NCI-H2029 treated with DMSO at 0.1 percent for 48 hours (cell line): Measurements from ENCODE around the gene FARP1.
"Not testable (repeated sequence)": the region's sequence is repeated elsewhere in the genome, so short reads cannot be mapped to it uniquely, and the experiment has no call there.

ENCODE experiments used
- DNase-seq: peaks from one replicate; lab custom pipeline; 2025; lab: John Stamatoyannopoulos, UW

FARP1 gene

DNA sequence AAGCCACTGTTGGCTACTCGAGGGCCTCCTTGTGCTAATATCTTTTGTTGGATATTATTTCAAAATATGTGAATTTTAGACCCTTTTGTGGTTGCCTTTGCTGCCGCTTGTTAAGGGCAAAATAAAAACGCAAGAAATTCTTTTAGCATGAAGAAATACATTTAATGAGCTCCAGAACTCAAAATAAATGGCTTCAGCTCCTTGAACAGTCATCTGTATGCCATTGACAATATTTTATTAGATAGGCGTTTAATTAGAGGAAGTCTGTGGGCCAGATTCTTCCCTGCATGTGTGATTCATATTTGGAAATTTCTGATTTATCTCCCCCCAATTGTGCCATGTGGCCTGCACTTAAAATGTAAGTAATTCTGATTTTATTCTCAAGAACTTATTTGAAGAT lies 256.9 kb downstream of the FARP1 start:
- DNase-seq: no peak

- DNase-seq: no peak
These were observed 259.0 kb downstream of the FARP1 start for GRCh38 chr13:98401934-98402333.

- DNase-seq: no peak
These were observed 260.2 kb downstream of the FARP1 start for GRCh38 chr13:98403076-98403475.

- DNase-seq: no peak
These were observed 262.2 kb downstream of the FARP1 start for GRCh38 chr13:98405107-98405571.

DNA sequence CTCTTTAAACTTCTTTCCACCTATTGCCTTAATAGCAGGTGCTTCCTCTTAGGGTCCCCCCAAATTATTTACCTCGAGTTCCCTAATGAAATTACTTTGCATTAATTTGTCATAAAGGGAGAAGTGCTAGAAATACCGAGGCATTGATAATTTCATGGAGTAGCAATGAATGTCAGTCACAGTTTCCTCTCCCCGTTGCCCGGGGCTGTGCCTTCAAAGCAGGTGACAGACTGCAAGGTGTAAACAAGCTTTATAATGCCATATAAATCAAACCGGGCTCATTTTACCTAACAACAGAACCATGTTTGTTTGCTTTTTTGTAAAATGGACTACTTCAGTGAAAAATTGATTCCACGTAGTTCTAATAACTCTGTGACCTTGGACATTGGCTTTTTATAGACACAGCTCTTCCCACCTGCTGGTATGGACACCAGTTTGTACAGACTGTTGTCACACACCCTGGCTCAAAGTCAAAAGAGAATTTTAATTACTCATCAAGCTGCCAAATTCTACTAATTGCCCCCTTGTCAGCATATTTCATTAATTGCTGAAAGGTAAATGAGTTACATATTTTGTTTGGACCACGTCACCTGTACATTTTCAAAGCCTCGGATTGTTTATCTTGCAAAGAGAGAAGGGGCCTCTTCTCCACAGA lies 262.9 kb downstream of the FARP1 start:
- peak; percentile 44 for DNase-seq

DNA sequence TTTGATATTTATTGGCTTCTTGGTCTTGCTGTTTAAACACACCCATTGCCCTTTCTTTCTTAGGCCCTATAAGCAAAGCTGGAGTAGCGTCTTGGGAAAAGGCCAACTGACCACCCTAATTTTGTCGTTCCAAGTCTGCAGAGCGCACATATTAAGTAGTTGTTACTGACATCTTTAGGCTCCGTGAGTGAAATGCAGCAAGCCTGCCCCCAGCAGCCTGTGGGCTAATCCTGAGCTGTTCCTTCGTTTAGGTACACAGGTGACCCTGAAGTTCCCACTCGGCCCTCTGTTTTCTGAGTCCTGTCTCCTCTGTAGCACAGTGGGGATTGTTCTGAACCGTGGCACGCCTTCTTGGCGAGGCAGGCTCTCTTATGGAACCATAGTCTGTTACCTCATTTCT lies 263.5 kb downstream of the FARP1 start:
- DNase-seq: no peak

DNA sequence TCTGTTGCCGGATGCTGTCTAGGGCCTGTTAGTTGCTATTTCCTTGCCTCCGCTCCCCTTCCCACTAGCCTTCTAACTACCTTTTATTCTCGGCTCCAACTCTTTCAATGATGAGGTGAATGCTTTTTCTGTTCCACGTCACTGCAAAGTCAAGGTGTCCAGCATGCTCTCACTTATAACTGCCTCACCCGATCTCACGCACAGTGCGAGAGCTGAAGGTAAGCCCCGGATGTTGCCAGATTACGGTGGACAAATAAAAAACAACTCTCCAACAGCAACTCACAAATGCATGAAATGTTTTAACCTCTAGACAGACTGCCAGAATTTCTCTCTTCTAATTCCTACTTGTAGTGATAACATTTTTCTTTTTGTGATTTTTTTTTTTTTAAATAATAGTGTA lies 264.1 kb downstream of the FARP1 start:
- DNase-seq: no peak

DNA sequence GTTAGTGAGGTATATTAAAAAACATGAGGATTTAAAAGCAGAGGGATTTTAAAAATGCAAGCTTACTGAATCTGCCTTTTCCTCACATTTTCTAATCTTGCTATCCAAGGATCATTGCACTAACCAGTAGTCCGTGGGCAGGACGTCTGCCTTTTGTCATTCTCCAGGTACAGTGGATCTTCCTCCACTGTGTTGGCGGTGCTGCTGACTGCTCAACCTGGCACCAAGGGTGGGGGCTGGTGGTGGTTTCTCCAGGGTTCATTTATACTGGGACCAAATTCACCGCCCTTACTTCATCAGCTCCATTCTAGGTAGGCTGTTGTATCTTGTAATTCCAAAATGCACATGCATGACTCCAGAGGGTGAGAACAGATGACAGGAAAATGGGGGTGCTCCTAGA lies 264.7 kb downstream of the FARP1 start:
- DNase-seq: no peak

DNA sequence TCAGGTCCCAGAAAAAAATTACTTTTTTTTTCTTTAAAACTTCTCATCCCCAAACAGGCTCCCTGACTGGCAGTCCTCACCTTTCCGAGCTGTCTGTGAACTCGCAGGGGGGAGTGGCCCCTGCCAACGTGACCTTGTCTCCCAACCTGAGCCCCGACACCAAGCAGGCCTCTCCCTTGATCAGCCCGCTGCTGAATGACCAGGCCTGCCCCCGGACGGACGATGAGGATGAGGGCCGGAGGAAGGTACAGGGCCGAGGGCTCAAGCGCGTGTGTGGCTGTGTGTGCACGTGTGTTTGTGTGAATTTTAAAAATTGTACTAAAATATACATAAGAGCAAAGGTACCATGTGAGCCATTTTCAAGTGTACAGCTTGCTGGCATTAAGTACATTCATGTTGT lies 266.4 kb downstream of the FARP1 start:
- DNase-seq: no peak

DNA sequence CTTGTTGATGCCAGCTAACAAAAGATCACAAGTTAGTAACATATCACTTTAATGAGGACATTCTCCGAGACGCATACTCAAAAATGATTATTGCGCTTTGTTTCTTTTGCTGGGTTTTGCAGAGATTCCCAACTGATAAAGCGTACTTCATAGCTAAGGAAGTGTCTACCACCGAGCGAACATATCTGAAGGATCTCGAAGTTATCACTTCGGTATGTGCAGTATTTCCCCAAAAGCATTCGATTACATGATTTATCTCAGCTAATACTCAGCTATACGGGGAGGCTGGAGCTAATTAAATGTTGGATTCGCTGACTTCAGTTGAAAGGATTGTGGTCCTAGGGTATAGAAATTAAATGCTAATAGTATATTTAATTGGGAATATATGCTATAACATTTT lies 267.7 kb downstream of the FARP1 start:
- DNase-seq: no peak

GRCh38 chr13:98411013-98411412 lies 268.1 kb downstream of the FARP1 start:
- no peak for DNase-seq

- DNase-seq: no peak
These were observed 268.8 kb downstream of the FARP1 start for GRCh38 chr13:98411617-98412265.

DNA sequence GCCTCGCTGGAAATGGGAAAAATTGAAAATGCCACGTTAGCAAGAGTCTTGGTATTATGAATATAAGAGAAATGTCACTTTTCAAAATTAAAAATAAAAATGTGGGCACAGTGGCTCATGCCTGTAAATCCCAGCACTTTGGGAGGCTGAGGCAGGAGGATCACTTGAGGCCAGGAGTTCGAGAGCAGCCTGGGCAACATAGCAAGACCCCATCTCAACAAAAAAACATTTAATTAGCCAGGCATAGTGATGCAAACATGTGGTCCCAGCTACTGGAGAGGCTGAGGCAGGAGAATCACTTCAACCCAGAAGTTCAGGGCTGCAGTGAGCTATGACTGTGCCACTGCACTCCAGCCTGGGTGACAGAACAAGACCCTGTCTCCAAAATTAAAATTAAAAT lies 270.4 kb downstream of the FARP1 start:
- DNase-seq: not testable (repeated sequence)

DNA sequence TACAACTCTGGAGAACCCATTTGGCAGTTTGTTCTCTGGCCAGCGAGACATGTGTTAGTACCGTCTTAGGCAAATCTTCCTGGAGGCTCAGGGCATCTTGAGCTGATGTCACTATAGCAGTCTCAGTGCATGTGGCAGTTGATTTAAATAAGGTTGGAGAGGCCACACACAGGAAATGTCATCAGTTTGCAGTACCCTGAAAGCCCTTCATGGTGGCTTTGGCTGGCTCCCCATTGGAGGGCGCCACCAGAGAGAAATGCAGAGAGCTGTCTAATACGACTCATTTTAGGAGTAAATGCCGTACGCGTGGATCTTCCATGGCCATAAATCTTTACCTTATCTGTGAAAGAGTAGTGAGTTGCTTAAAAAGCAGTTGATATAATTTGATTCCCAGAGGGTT lies 270.9 kb downstream of the FARP1 start:
- no peak for DNase-seq

GRCh38 chr13:98415326-98416070 lies 272.6 kb downstream of the FARP1 start:
- DNase-seq: no peak

GRCh38 chr13:98416408-98416807 lies 273.5 kb downstream of the FARP1 start:
- peak; percentile 20 for DNase-seq

DNA sequence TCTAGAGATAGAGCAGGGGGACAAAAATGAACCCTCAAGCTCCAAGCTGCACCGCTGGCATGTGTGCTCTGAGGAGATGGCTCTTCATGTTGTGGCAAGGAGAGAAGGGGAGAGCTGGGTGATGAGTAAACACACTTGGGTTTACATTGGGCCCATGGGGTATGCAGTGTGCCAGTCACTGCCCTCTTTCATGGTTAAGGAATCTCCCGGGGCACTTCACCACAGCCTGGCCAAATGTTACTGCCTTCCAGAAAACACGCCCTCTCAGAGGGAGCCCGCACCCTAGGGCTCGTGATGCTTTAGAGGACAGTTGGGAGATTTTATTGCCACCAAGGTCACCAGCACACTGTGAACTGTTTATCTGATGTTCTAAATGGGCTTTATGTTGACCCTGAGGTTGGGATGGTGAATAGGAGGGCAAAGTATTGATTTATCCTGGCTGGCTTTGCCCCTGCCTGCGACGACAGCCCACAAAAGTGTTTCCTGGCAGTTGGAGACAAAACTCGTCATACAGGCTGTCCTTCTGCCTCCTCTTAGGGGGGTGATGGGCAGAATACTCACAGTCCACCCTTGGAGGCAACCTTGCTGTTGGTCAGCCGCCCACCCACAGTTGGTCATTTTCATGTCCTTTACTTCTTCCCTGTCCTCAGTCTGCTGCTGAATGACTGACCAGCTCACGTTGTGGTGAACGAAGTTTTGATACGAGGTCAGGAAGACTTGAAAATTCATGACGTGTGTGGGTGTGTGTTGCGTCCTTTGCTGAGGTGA lies 277.1 kb downstream of the FARP1 start:
- no peak for DNase-seq

DNA sequence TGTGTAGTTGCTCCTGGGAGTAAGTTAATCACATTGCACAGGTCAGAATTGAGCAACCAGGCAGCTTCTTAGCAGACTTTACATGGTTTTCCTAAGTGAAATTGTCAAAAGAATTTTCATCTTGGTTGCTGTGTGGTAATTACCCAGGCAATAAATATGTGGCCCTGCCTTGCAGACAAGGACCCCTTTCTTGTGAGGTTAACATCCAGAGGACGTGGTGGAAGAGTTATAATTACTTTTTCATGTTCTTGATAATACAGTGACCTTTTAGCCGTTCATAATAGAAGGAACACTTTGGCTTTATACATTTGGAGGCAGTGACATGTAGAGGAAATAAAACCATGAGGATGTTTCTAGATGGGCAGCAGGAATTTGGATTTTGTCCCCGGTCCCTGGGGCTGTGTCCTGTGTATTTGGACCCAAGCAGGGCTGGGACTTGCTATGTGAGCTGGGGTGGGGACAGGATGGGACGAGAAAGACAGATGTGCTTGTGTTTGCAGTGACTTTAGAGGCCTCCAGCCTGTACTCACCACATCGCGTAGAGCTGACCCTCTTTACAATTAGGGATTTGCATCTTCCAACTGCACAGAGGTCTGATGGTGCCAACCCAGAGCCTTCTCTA lies 277.8 kb downstream of the FARP1 start:
- DNase-seq: no peak

GRCh38 chr13:98422046-98422445 lies 279.2 kb downstream of the FARP1 start:
- DNase-seq: no peak

DNA sequence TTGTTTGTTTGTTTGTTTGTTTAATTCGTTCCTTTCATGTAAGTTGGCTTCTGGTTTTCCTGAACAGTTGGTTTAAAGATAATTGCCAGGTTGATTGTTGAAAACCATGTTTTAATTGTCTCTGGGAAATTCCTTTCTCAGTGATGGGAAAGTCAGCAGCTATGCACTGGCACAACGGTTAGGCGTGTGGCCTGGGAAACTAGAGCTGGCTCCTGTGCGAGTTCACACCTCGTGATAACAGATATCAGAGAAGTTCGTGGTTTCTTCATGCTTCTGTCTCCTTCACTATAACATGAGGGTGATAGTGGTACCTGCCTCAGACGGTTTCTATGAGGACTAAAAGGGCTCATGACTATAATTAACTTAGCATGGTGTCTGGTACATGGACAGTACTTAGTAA lies 280.5 kb downstream of the FARP1 start:
- no peak for DNase-seq

- no peak for DNase-seq
These were observed 284.6 kb downstream of the FARP1 start for GRCh38 chr13:98427331-98427995.
